Iris pigment epithelial cell (primary cell): Measurements from ENCODE around the gene EEFSEC.

Experiments used
- DNase-seq: peaks from one replicate; pipeline ENCODE4 v3.0.0-alpha.2; 2011; ENCODE audit warnings: low read depth

Gene EEFSEC

GRCh38 chr3:128287216-128287615 lies 133.9 kb downstream of the EEFSEC start:
- no peak for DNase-seq

GRCh38 chr3:128289534-128289933 lies 136.3 kb downstream of the EEFSEC start:
- DNase-seq = no peak

GRCh38 chr3:128290484-128290883 lies 137.2 kb downstream of the EEFSEC start:
- no peak for DNase-seq

GRCh38 chr3:128293930-128294329 lies 140.6 kb downstream of the EEFSEC start:
- DNase-seq = no peak

- DNase-seq = no peak
Observed at GRCh38 chr3:128294999-128295468, 141.8 kb downstream of the EEFSEC start.

GRCh38 chr3:128296469-128297251 lies 143.4 kb downstream of the EEFSEC start:
- DNase-seq = no peak

- peak; percentile 27 for DNase-seq
Observed at GRCh38 chr3:128297401-128298138, 144.3 kb downstream of the EEFSEC start.

- no peak for DNase-seq
Observed at GRCh38 chr3:128301186-128302023, 148.1 kb downstream of the EEFSEC start.

- DNase-seq = no peak
Observed at GRCh38 chr3:128306481-128306880, 153.2 kb downstream of the EEFSEC start.

- DNase-seq = no peak
Observed at GRCh38 chr3:128307029-128307633, 153.8 kb downstream of the EEFSEC start.

- no peak for DNase-seq
Observed at GRCh38 chr3:128307781-128308469, 154.6 kb downstream of the EEFSEC start.

GRCh38 chr3:128309026-128309425 lies 155.7 kb downstream of the EEFSEC start:
- DNase-seq = no peak

- no peak for DNase-seq
Observed at GRCh38 chr3:128310286-128311058, 157.2 kb downstream of the EEFSEC start.

GRCh38 chr3:128311441-128311844 lies 158.2 kb downstream of the EEFSEC start:
- no peak for DNase-seq

GRCh38 chr3:128312271-128312670 lies 159.0 kb downstream of the EEFSEC start:
- DNase-seq = no peak

- DNase-seq = no peak
Observed at GRCh38 chr3:128313071-128313725, 159.9 kb downstream of the EEFSEC start.

GRCh38 chr3:128313935-128314334 lies 160.7 kb downstream of the EEFSEC start:
- no peak for DNase-seq

- no peak for DNase-seq
Observed at GRCh38 chr3:128315313-128315712, 162.0 kb downstream of the EEFSEC start.

- no peak for DNase-seq
Observed at GRCh38 chr3:128316481-128316891, 163.2 kb downstream of the EEFSEC start.

- DNase-seq = no peak
Observed at GRCh38 chr3:128317101-128317697, 163.9 kb downstream of the EEFSEC start.
